Muscle layer of colon (tissue), 2 donors: Measurements from ENCODE around the gene RARB.

Experiments used
- H3K27ac ChIP-seq: one replicate; pipeline ENCODE4 v1.7.0; 2013; ENCODE audit warnings: low read depth, mild to moderate bottlenecking, low read length, moderate library complexity
- H3K27me3 ChIP-seq, 2 donors: one replicate each; pipeline ENCODE4 v1.7.0; 2013; ENCODE audit warnings: low read length in 2 of 2, mild to moderate bottlenecking in 2 of 2; ENCODE audit not compliant: insufficient read depth in 2 of 2, control insufficient read depth in 1 of 2
- H3K36me3 ChIP-seq: one replicate; pipeline ENCODE4 v1.7.0; 2013; ENCODE audit warnings: mild to moderate bottlenecking, low read length; ENCODE audit not compliant: insufficient read depth
- H3K4me1 ChIP-seq: one replicate; pipeline ENCODE4 v1.7.0; 2013; ENCODE audit warnings: mild to moderate bottlenecking, low read length; ENCODE audit not compliant: insufficient read depth
- H3K4me3 ChIP-seq, 2 donors: one replicate each; pipeline ENCODE4 v1.7.0; 2013; ENCODE audit warnings: low read length in 2 of 2, low read depth in 1 of 2, mild to moderate bottlenecking in 1 of 2, moderate library complexity in 1 of 2
- H3K9ac ChIP-seq: one replicate; pipeline ENCODE4 v1.7.0; 2013; ENCODE audit warnings: low read length
- H3K9me3 ChIP-seq: one replicate; pipeline ENCODE4 v1.7.0; 2013; ENCODE audit warnings: mild to moderate bottlenecking, low read length
- donor health status: abdominal sarcoma.
- donor health status: Adenocarcinoma of cecum.

RARB gene

DNA sequence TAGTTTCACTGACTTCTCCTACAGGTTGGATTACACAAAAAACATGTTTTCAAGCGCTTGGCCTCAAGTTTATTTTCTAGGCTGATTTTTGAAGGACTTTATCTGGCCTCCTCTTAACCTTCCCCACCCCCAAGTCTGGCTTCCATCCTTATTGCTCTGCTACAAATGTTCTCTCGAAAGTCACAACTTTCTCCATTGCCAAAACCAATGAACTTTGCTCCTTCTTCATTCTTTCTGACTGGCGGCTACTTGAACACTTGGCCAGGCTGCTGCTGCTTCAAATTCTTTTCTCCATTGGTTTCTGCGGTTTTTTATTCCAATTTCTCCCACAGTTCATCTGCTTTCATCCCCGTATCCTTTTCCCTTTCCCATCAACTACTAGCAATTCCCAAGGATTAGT lies 130.1 kb downstream of the RARB start:
- Histone ChIP-seq H3K9ac (no peak overlapping the region), H3K27me3 (no peaks in the 10 kb centered on the region), H3K36me3 (no peaks in the 10 kb centered on the region), H3K4me3 (no peak overlapping the region), H3K27ac (no peak overlapping the region), H3K9me3 (no peaks in the 10 kb centered on the region), H3K4me1 (no peaks in the 10 kb centered on the region)

DNA sequence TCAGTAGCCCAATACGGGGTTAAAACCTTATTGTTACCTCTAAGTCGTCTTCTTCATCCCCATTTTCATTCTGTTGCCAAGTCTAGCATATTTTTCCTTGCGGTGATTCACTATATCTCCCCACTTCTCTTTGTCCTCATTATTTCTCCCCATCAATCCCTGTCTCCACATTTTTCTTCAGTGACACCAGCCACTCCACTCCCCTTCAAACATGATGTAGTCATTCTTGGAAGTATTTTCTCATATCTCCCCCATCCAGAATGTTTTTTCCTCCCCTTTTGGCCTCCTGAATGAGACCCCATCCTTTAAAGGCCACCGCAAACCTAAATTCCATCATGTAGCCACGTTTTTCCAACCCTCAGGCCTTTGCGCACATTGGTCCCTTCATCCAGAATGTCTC lies 130.7 kb downstream of the RARB start:
- no peaks in the 10 kb centered on the region for H3K9me3 ChIP-seq
- no peaks in the 10 kb centered on the region for H3K4me1 ChIP-seq
- H3K27me3 ChIP-seq: no peaks in the 10 kb centered on the region
- H3K9ac ChIP-seq: no peak overlapping the region
- no peak overlapping the region for H3K4me3 ChIP-seq
- no peaks in the 10 kb centered on the region for H3K36me3 ChIP-seq
- no peak overlapping the region for H3K27ac ChIP-seq

- Histone ChIP-seq H3K27ac (no peak overlapping the region), H3K4me3 (no peak overlapping the region), H3K27me3 (no peaks in the 10 kb centered on the region), H3K4me1 (no peaks in the 10 kb centered on the region), H3K36me3 (no peaks in the 10 kb centered on the region), H3K9me3 (no peaks in the 10 kb centered on the region), H3K9ac (no peak overlapping the region)
Measured at GRCh38 chr3:25563601-25564000, 135.5 kb downstream of the RARB start.

DNA sequence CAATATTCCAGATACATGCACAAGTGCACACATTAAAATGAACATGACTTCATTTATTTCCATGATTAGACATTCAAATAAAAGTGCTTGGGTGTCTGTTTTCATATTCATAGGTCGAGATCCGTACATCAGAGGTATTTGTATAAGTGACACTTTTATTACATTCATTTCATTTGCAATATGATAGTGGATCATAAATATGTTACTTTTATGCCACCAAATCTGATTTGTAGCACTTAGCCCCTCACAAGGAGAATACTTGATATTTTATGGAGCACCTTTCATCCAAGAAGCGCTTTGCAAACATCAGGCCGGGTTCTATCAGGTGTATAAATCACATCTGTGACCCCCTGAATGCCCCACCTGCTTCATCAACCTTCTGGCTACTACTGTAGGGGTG lies 136.0 kb downstream of the RARB start:
- no peaks in the 10 kb centered on the region for H3K4me1 ChIP-seq
- no peak overlapping the region for H3K4me3 ChIP-seq
- H3K27ac ChIP-seq: no peak overlapping the region
- H3K9ac ChIP-seq: no peak overlapping the region
- H3K36me3 ChIP-seq: no peaks in the 10 kb centered on the region
- H3K27me3 ChIP-seq: no peaks in the 10 kb centered on the region
- H3K9me3 ChIP-seq: no peaks in the 10 kb centered on the region

DNA sequence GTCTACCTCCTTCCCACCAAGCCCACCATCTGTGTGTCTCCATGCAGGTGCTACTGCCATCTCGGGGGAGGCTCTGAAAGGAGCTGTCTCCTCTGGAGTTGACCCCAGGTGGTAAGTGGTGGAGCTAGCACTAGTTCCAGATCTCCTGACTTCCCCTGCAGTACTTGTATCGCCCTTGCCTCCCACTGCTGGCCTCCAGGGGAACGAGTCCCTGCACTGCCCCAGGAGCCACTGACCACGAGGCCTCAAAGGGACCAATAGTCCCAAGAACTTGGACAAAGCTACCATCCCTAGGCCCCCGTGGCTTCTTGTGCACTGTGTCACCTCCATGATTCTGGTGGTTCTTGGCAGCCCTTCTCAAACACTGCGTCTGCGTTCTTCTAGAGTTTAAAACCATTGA lies 137.7 kb downstream of the RARB start:
- no peak overlapping the region for H3K27ac ChIP-seq
- no peak overlapping the region for H3K9ac ChIP-seq
- no peaks in the 10 kb centered on the region for H3K4me1 ChIP-seq
- no peaks in the 10 kb centered on the region for H3K9me3 ChIP-seq
- peaks cover 5% of the 10 kb centered on the region for H3K36me3 ChIP-seq
- H3K27me3 ChIP-seq: no peaks in the 10 kb centered on the region
- H3K4me3 ChIP-seq: no peak overlapping the region

DNA sequence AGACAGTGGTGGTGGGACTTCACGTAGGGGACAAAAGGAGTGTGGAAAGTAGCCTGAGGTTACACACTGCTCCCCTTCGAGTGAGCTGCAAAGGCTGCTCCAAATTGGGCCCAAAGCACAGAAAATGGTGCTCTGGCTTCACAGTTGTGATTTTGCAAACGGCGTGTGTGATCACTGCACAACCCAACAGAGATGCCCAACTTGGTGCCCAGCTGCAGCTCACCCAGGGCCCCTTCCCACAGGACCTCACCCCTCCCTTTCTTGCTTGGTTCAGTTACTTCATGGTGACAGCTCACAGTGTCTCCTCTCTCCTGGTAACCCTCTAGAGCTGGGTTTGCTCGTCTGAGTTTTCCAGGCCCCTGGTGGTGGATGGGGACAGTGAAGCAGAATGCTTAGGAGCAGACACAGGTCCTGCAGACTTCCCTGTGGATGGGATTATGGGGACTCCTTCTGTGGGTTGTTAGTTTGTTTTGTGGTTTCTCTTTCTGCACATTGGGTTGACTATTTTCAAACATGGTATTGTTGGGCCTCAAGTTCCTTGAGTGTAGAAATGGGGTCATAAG lies 138.4 kb downstream of the RARB start:
- H3K36me3 ChIP-seq: peaks cover 12% of the 10 kb centered on the region
- no peaks in the 10 kb centered on the region for H3K9me3 ChIP-seq
- H3K9ac ChIP-seq: no peak overlapping the region
- H3K4me3 ChIP-seq: no peak overlapping the region
- no peak overlapping the region for H3K27ac ChIP-seq
- H3K27me3 ChIP-seq: no peaks in the 10 kb centered on the region
- no peaks in the 10 kb centered on the region for H3K4me1 ChIP-seq

DNA sequence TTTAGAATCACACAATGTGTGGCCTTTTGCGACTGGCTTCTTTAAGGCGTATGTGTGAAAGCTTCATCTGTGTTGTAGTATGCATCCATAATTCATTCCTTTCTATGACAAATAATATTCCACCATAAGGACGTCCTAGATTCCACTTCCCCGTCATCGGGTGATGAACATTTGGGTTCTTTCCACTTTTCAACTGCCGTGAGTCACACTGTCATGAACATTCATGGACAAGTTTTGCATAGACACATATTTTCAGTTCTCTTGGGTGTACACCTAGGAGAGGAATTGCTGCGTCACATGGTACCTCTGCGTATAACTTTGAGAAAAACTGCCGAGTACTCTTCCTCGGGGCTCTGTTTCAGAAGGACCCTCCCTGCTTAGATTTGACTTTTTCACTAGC lies 139.3 kb downstream of the RARB start:
- H3K9me3 ChIP-seq: no peaks in the 10 kb centered on the region
- H3K27ac ChIP-seq: no peak overlapping the region
- H3K36me3 ChIP-seq: peaks cover 12% of the 10 kb centered on the region
- H3K4me3 ChIP-seq: no peak overlapping the region
- H3K4me1 ChIP-seq: no peaks in the 10 kb centered on the region
- no peaks in the 10 kb centered on the region for H3K27me3 ChIP-seq
- no peak overlapping the region for H3K9ac ChIP-seq

GRCh38 chr3:25567806-25568524 lies 139.9 kb downstream of the RARB start:
- H3K9ac ChIP-seq: no peak overlapping the region
- H3K36me3 ChIP-seq: peaks cover 12% of the 10 kb centered on the region
- H3K27me3 ChIP-seq: no peaks in the 10 kb centered on the region
- H3K27ac ChIP-seq: no peak overlapping the region
- no peaks in the 10 kb centered on the region for H3K9me3 ChIP-seq
- H3K4me1 ChIP-seq: no peaks in the 10 kb centered on the region
- H3K4me3 ChIP-seq: no peak overlapping the region

GRCh38 chr3:25568525-25569078 lies 140.5 kb downstream of the RARB start:
- H3K27ac ChIP-seq: no peak overlapping the region

DNA sequence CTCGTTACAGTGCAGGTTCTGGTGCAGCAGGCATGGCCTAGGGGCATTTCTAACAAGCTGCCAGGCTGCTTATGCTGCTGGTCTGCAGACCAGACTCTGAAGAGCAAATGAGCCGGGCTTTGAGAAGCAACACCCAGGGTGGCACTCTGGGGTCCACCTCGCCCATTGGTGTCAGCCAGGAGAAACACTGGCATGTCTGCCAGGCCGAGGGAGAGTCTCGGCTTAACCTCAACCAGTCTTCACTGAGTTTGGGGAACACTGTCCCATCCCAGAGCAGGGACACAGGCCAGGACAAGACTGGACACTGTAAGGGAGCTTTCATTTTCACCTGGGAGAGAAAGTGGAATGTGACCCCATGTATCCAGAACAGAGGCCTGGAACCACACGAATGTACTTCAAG lies 143.2 kb downstream of the RARB start:
- H3K36me3 ChIP-seq: peaks cover 12% of the 10 kb centered on the region
- no peaks in the 10 kb centered on the region for H3K4me1 ChIP-seq
- H3K4me3 ChIP-seq: no peak overlapping the region
- no peak overlapping the region for H3K9ac ChIP-seq
- no peaks in the 10 kb centered on the region for H3K9me3 ChIP-seq
- no peak overlapping the region for H3K27ac ChIP-seq
- H3K27me3 ChIP-seq: no peaks in the 10 kb centered on the region

More at GRCh38 chr3:25568525-25569078, 140.5 kb downstream of the RARB start:
- Histone ChIP-seq H3K4me1 (no peaks in the 10 kb centered on the region), H3K9ac (no peak overlapping the region), H3K36me3 (peaks cover 12% of the 10 kb centered on the region), H3K27me3 (no peaks in the 10 kb centered on the region), H3K4me3 (no peak overlapping the region), H3K9me3 (no peaks in the 10 kb centered on the region)

GRCh38 chr3:25572336-25572735 lies 144.3 kb downstream of the RARB start:
- Histone ChIP-seq H3K36me3 (peaks cover 12% of the 10 kb centered on the region), H3K9ac (no peak overlapping the region)

GRCh38 chr3:25572919-25573385 lies 144.9 kb downstream of the RARB start:
- H3K27me3 ChIP-seq: no peaks in the 10 kb centered on the region
- H3K9ac ChIP-seq: no peak overlapping the region
- H3K4me1 ChIP-seq: no peaks in the 10 kb centered on the region
- no peak overlapping the region for H3K27ac ChIP-seq
- H3K36me3 ChIP-seq: peaks cover 12% of the 10 kb centered on the region
- H3K4me3 ChIP-seq: no peak overlapping the region
- H3K9me3 ChIP-seq: no peaks in the 10 kb centered on the region

More at GRCh38 chr3:25572336-25572735, 144.3 kb downstream of the RARB start:
- Histone ChIP-seq H3K4me3 (no peak overlapping the region), H3K27me3 (no peaks in the 10 kb centered on the region), H3K27ac (no peak overlapping the region), H3K9me3 (no peaks in the 10 kb centered on the region), H3K4me1 (no peaks in the 10 kb centered on the region)
